Hematopoietic multipotent progenitor cell treated with erythropoietin and hydrocortisone succinate and interleukin-3 and kit ligand, for 8 days (in vitro differentiated cells): ENCODE results near the gene CDHR2.
"Not testable (repeated sequence)": the region's sequence is repeated elsewhere in the genome, so short reads cannot be mapped to it uniquely, and the experiment has no call there.

ENCODE experiments used
- DNase-seq: peaks from one replicate; pipeline ENCODE4 v3.0.0-alpha.2; 2015

Gene CDHR2

DNA sequence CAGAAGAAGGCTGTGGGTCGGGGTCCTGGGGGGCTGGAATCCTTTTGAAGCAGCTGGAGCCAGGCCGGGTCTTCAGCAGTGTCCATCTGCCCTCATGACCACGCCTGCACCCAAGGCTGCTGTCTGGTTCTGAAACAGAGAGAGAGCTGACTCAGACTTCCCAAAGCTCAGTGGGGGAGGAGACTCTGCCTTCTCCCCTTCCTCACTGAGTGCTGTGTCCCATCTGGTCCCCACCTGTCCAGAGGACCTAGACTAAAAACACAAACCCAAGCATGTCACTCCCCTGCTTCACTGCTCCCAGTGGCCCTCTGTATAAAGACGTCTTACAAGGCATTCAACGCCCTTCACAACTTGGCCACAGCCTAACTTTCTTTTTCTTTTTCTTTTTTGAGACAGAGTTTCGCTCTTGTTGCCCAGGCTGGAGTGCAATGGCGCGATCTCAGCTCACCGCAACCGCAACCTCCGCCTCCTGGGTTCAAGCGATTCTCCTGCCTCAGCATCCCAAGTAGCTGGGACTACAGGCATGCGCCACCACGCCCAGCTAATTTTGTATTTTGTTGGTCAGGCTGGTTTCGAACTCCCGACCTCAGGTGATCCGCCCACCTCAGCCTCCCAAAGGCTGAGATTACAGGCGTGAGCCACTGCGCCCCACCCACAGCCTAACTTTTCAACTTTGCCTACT lies 50.7 kb downstream of the CDHR2 start:
- DNase-seq: not testable (repeated sequence)

DNA sequence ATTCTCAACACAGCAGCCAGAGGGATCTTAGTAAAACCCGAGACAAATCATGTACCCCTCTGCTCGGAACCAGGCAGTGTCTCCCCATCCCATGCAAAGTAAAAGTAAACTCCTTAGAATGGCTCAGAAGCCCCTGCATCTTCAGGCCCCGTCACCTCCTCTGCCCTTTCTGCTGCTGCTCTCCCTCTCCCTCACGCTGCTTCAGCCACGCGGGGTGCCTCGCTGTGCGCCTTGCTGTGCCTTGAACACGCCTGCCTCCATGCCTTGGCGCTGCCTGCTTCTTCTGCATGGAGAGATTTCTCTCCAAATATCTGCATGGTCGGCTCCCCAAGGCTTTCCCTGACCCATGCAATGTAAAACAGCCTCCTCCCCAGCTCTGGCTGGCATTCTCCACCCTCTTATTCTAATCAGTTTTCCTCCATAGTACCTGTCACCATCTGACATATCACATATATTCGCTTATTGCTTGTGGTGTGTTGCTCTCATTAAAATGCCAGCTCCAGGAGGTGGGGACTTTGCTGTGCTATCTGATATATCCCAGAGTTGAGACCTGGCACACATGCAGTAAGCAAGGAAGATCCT lies 52.9 kb downstream of the CDHR2 start:
- DNase-seq: no peak

DNA sequence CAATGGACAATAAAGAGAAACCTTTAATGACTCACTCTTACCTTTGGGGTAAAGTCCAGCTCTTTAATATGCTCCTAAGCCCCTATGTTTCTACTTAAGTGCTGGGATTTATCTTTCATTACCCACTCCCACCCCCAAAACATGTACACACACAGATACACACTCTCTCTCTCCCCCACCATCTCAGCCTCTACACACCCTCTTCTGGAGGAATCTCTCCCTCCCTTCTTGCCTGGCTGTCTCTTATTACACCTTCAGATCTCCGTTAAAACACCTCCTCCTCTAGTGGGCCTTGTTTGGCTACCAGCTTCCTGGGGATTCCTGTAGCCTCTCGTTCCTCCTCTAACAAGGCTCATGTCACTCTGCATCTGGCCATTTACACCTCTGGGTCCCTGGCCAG lies 53.9 kb downstream of the CDHR2 start:
- DNase-seq: no peak

DNA sequence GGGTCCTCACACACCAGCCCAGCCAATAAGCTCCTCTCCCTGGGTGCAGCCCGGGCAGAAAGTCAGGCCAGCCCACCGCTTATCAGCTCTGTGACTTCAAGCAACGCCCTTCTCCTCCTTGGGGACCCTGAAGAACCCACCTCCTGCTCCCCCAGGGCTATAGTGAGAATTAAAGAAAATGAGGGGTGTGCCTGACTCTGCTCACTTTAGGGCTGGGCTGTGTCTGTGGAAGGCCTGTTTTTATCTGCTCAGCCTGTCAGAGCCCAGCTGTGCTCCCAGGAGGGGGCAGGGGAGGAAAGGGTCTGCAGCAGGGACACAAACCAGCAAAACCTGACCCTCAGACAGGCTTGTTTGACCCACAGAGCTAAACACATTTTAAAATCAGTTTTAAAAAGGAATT lies 56.9 kb downstream of the CDHR2 start:
- no peak for DNase-seq

DNA sequence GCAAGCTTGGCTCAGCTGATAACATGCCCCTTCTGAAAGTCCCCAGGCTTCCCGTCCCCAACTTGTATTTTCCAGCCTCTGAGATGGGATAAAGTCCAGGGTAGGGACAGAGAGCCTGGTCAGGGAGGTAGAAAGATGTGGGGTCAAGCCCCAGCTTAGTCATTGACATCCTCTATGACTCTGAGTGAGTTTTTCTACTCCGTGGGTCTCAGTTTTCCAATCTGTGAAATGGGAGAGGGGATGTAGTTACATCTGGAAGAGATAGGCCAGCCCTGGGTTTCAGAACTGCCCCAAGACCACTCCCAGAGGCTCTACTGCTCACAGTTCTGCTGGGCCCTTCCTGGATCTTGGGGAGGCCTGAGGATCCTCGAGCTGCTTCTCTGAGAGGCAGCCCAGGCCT lies 57.7 kb downstream of the CDHR2 start:
- DNase-seq: no peak

DNA sequence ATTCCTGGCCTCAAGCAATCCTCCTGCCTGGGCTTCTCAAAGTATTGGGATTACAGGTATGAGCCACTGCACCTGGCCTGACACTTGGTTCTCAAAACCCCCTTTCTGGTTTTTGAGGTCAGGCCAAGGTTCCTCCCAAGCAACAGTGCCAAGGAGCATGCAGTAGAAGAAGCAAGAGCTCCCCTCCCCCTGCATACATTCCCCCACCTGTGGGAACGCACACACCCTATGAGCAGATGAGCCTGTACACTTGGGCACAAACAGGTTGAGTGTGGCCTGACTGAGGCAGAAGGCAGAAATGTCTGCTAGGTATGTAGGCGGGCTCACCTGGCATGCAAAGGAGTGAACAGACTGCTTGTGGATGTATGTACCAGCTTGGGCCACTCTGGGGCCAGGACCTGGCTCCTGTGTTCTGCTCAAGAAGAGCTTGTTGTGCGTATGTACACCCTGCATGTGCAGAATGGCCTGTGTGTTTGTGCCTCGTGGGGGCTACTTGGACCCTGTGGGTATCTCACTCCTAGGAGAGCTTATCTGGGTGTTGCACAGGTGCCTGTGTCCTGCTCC lies 59.1 kb downstream of the CDHR2 start:
- DNase-seq: no peak

GRCh38 chr5:176608937-176609723 lies 60.0 kb downstream of the CDHR2 start:
- DNase-seq: no peak

DNA sequence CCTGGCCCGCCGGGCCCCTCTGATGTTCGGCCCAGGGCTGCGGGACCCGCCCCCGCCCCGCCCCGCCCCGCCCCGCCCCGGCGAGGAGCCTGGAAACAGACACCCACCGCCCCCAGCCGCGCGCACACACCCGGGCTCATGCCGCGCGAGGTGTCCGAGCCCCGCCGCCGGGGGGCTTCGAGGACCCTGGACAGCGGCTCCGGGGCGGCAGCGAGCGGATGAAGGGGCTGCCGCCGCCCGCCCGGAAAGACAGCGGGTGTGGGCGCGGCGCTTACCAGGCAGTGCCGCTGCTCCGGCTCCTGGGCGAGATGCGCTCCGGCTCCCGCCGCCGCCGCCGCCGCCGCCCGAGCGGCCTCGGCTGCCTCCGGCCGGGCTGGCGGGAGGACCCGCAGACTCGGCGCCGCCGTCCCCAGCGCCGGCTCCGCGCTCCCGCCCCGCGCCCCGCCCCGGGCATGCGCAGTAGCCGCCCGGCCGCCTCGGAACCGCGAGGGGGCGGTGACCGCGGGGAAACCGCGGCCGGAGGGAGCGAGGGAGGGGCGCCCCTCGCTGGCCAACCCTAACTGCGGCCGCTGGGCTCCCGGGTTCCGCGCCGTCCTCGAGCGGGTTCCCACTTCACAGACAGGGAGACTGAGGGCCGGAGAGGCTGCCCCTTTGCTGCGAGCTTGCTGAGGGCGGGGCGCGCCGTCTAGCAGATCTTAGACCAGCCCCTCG lies 60.7 kb downstream of the CDHR2 start, which contains the start of gene GPRIN1:
TSS of gene GPRIN1 (minus strand) at position 433 of the 711 bp plus-strand sequence. CDS start 10,322 bp downstream, outside the sequence.
- DNase-seq: peak; percentile 41

DNA sequence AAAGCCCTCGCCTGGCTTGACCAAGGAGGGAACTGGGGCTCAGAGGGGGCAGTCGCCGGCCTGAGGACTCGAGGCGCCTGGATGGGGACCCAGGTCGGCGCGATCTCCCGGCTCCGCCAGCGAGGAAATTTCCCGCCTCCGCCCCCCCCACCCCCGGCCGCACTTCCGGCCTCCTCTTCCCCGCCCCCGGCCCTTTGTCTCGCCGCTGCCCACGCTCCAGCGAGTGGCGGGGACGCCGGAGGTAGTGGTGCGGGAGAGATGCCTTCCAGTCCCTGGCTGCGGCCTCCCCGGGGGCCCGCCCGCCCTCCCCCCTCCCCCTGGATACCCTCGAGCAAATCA lies 61.3 kb downstream of the CDHR2 start:
- DNase-seq: no peak

DNA sequence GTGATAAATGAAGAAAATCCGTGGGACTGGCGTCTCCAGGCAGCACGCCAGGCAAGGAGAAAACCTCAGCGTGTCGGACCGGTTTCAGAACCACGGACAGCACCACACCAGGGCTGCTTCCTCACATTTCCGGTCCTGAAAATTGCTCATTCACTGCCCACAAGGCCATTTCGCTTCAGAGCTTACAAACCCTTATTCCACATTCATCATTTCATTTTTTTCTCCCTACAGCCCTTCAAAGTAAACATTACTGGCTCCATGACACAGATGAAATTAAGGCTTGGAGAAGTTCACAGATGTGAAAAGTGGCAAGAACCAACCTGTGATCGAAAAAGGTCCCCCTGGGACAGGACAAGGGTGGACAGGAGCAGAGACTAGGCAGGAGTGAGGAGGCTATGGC lies 62.3 kb downstream of the CDHR2 start:
- DNase-seq: peak; percentile 76

DNA sequence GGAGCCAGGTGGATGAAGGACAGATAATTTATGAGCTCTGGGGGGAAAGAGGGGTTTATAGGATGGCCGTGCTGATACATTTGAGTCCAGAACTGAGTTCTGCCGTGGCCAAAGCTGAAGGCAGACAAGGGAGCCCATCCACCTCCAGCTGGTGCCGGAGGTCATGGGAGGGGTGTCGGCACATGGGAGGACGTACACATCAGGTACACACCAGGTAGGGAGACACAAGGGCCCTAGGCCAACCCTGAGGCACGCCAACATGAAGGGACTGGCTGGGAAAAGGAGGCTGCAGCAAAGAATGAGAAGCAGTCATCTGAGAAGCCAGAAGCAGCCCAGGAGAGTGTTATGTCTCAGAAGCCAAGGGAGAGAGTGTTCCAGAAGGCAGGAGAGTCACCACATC lies 62.9 kb downstream of the CDHR2 start:
- DNase-seq: no peak

DNA sequence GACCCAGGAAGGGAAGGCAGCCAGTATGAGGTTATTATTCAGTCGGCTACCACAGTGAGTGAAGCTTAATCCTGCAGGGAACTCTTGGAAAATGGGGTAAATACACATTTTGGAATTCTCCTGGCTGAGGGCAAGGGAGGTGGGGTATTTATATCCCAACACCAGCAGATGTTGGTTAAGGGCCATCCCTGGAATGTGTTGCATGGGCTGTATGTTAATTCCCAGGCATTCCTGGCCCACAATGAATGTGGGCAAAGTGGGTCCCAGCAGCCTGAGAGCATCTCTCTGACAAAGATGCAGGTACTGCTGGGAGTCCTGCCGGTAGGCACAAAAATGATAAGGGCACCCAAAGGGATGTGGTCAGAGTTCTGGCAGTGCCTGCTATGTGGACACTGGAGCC lies 63.7 kb downstream of the CDHR2 start:
- no peak for DNase-seq

DNA sequence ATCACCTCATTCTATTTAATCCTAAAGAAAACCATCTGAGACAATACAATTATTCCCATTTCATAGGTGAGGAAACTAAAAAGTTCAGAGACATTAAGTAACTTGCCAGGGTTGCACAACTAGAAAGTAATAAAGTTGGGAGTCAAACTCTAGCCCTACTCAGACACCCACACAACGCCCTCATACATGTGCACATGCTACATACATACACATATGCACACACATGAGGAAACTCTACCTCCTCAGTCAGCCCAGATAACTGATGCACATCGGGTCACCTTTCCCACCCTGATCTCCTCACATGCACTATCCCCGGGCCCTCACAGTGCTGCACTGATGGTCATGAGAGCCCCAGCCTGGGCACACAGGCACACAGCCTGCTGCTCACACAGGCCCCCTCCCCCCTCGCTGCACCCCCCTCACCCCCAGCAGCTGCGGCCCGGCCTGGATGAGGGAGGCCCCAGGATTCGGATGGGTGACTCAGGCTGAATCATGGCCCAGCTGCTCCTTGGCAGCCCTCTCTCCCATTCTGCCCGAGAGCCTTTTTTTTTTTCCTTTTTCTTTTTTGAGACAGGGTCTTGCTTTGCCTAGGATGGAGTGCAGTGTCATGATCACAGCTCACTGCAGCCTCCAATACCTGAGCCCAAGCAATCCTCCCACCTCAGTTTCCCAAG lies 65.8 kb downstream of the CDHR2 start:
- no peak for DNase-seq

GRCh38 chr5:176616511-176616910 lies 67.4 kb downstream of the CDHR2 start:
- DNase-seq: no peak

GRCh38 chr5:176618783-176619182 lies 69.6 kb downstream of the CDHR2 start:
- no peak for DNase-seq

DNA sequence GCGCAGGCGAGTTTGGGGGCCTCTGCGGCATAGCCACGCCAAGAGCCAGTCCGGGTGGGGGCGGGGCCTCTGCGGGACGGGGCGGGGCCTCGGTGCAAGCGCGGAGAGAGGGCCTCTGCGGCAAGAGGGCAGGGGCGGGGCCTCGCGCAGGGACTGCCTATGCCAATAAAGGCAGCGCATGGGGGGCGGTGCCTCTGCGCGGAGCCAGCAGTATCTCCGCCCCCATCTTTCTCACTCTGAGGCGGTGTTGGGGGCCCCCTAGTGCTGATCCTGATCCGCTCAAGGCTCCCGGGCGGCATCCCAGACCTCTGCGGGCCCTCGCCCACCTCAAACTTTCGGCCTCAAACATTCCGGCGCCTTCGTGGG lies 70.0 kb downstream of the CDHR2 start:
- DNase-seq: peak; percentile 87

DNA sequence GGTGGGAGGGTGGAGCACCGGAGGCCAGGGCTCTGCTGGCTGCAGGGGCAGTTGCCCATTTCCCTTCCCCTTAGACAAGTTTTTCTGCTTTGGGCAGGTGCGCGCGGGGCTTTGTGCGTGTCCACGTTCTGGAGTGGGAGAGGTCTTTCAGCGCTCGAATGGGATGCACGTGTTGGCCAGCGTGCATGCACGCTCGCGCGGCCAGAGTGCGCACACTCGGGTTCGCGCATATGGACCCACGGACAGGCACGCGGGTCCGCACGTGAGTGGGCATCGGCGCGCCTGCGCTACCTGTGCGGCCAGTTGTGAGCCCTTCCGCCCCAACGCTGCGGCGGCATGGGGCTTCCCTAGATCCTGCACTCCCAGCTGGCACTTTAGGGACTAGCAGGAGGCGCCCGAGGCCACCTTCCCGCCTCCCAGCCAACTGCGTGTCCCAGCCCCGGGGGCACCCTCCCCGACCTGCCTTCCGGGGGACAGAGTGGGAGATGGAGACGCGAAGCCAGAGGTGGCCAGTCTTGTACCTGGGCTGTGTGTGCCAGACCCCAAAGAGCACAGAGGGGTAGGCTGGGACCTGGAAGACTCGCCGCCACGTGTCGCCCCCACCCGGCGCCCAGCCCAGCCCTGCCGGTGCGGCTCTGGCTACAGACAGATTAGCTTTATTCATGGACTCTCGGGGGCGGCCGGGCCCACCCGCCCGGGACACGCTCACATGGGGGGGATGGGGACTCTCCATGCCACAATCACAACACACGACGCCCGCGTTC lies 70.6 kb downstream of the CDHR2 start:
- DNase-seq: no peak

GRCh38 chr5:176620333-176620981 lies 71.3 kb downstream of the CDHR2 start:
- DNase-seq: peak; percentile 36

GRCh38 chr5:176621661-176622079 lies 72.5 kb downstream of the CDHR2 start:
- peak; percentile 15 for DNase-seq

DNA sequence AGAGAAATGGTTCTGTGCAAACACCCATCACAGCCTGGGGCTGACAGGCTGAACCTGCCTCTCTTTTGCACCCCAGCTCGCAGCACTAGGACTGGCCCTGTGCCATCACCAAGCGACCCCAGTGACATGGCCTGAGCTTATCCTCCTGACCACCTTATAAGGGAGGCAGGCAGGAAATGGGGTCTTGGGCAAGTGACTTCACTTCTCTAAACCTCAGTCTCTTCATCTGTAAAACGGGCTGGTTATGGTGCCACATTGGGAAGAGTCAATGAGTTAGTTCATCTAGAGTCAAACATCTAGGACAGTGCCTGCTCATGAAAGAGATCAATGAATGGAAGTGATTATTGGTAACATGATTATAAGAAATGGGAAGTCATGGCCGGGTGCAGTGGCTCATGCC lies 75.0 kb downstream of the CDHR2 start:
- no peak for DNase-seq

DNA sequence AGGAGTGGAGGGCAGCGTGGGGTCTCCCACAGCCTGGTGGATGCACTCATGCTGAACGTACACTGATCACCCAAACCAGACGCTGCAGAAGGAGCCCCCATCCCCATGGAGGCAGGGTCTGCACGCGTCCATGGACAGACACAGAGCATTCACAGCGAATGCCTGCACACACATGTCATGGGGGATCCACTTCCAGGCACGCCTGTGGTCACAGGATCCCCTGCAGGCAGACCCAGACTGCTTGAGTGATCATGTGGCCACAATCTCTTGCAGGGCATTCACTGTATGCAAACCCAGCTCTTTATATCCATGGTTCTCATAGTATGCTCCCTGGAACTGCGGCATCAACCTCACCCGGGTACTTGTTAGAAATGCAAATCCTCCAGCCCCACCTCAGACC lies 75.8 kb downstream of the CDHR2 start:
- no peak for DNase-seq
